ENCODE results near the gene HIVEP3. TPM values are rescaled to one million over a fixed set of nuclear protein-coding genes. Genes with fewer than 3 reads are reported as not detected.

The HIVEP3 gene
- total RNA-seq, 4 donors from 2014 or later: 4.6 to 8.3 (median 6.5) TPM

GRCh38 chr1:41647221-41648135 is 271.2 kb downstream of the HIVEP3 start:
- no peaks in the 10 kb centered on the region for H3K9me3 ChIP-seq
- no peak overlapping the region for H3K4me3 ChIP-seq
- no peak for TF ChIP-seq CTCF (IDR thresholded peaks at IDR 0.05)
- no peak for TF ChIP-seq POLR2A (IDR thresholded peaks at IDR 0.05)
- DNase-seq: no peak
- H3K36me3 ChIP-seq: no peaks in the 10 kb centered on the region
- H3K27ac ChIP-seq: no peak overlapping the region
- no peaks in the 10 kb centered on the region for H3K4me1 ChIP-seq
- no peaks in the 10 kb centered on the region for H3K27me3 ChIP-seq

GRCh38 chr1:41646186-41646585 is 272.5 kb downstream of the HIVEP3 start:
- TF ChIP-seq POLR2A (IDR thresholded peaks at IDR 0.05): no peak
- no peak for TF ChIP-seq CTCF (IDR thresholded peaks at IDR 0.05)
- Histone ChIP-seq H3K36me3 (no peaks in the 10 kb centered on the region), H3K27ac (no peak overlapping the region), H3K4me1 (peaks cover 0 to 2% (median 0%) of the 10 kb centered on the region in 4 donors), H3K4me3 (no peak overlapping the region), H3K27me3 (no peaks in the 10 kb centered on the region), H3K9me3 (no peaks in the 10 kb centered on the region)
- no peak for DNase-seq

GRCh38 chr1:41645062-41645461 is 273.7 kb downstream of the HIVEP3 start:
- TF ChIP-seq CTCF (IDR thresholded peaks at IDR 0.05): no peak
- no peak for TF ChIP-seq POLR2A (IDR thresholded peaks at IDR 0.05)
- Histone ChIP-seq H3K27me3 (no peaks in the 10 kb centered on the region), H3K4me1 (peaks cover 0 to 8% (median 0%) of the 10 kb centered on the region in 4 donors), H3K4me3 (no peak overlapping the region), H3K27ac (no peak overlapping the region), H3K36me3 (no peaks in the 10 kb centered on the region), H3K9me3 (no peaks in the 10 kb centered on the region)
- DNase-seq: no peak

GRCh38 chr1:41642922-41643821 is 275.6 kb downstream of the HIVEP3 start:
- no peaks in the 10 kb centered on the region for H3K9me3 ChIP-seq
- H3K4me3 ChIP-seq: no peak overlapping the region
- H3K36me3 ChIP-seq: no peaks in the 10 kb centered on the region
- no peak overlapping the region for H3K27ac ChIP-seq
- no peaks in the 10 kb centered on the region for H3K27me3 ChIP-seq
- no peak for DNase-seq
- peaks cover 0 to 14% (median 3%) of the 10 kb centered on the region in 4 donors for H3K4me1 ChIP-seq
- TF ChIP-seq CTCF (IDR thresholded peaks at IDR 0.05) (no peak), POLR2A (IDR thresholded peaks at IDR 0.05) (no peak)

- Histone ChIP-seq H3K27ac (no peak overlapping the region), H3K27me3 (no peaks in the 10 kb centered on the region), H3K9me3 (no peaks in the 10 kb centered on the region), H3K4me1 (peaks cover 0 to 14% (median 3%) of the 10 kb centered on the region in 4 donors), H3K36me3 (no peaks in the 10 kb centered on the region), H3K4me3 (no peak overlapping the region)
- no peak for TF ChIP-seq CTCF (IDR thresholded peaks at IDR 0.05)
- TF ChIP-seq POLR2A (IDR thresholded peaks at IDR 0.05): no peak
- no peak for DNase-seq
Observed at GRCh38 chr1:41641941-41642527, 276.7 kb downstream of the HIVEP3 start.
